ENCODE results near the gene SLC39A10.

DNA sequence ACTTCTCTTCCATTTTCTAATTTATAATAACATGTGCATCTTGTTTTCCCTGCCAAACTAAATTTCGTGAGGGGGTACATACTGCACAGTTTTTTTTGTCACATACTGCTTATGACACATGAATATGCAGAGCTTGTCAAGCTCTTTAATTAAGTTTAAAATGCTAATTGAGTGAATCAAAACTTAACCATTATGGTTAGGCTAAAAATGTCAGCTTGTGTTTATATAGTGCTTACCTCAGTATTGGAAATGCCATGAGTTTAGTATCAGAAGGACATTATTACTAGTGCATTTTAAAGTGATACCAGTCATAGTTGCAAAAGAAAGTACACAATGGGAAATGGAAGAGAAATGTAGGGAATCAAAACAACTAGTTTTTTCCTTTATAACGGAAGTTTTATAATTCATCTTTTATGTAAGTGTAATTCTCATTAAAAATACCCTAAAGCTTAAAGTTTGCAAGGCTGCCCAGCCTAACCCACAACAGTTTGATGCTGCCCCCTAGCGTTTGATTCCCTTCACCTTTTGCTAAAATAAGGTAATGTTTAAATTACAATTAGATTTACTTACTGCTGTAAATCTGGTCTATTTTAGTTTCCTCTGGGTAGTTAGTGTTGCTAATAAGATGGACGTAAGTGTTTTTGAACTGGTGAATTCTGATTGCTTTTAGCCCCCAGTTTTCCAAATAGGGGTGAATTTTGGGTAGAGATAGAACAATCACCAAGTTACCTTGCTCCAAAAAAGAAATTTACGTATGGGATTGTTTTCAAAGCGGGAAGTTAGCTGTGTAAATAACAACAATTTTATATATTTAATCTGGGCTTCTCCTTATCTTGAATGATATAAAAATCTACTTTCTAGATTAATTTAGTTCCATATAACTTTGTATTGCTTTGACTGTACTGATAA is 3.2 kb downstream of the SLC39A10 start:
- TF ChIP-seq EP300 (IDR thresholded peaks at IDR 0.05) = no peak
- TF ChIP-seq, protein P1, sequence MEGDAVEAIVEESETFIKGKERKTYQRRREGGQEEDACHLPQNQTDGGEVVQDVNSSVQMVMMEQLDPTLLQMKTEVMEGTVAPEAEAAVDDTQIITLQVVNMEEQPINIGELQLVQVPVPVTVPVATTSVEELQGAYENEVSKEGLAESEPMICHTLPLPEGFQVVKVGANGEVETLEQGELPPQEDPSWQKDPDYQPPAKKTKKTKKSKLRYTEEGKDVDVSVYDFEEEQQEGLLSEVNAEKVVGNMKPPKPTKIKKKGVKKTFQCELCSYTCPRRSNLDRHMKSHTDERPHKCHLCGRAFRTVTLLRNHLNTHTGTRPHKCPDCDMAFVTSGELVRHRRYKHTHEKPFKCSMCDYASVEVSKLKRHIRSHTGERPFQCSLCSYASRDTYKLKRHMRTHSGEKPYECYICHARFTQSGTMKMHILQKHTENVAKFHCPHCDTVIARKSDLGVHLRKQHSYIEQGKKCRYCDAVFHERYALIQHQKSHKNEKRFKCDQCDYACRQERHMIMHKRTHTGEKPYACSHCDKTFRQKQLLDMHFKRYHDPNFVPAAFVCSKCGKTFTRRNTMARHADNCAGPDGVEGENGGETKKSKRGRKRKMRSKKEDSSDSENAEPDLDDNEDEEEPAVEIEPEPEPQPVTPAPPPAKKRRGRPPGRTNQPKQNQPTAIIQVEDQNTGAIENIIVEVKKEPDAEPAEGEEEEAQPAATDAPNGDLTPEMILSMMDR (IDR thresholded peaks at IDR 0.05) = peak; percentile 47 to 77 (median 65)
